ENCODE results near the gene DBN1. TPM values are rescaled to one million over a fixed set of nuclear protein-coding genes. Genes with fewer than 3 reads are reported as not detected.

Gene DBN1
- total RNA-seq, 6 experiments from 2014 or later = 346 to 394 (median 358) TPM

DNA sequence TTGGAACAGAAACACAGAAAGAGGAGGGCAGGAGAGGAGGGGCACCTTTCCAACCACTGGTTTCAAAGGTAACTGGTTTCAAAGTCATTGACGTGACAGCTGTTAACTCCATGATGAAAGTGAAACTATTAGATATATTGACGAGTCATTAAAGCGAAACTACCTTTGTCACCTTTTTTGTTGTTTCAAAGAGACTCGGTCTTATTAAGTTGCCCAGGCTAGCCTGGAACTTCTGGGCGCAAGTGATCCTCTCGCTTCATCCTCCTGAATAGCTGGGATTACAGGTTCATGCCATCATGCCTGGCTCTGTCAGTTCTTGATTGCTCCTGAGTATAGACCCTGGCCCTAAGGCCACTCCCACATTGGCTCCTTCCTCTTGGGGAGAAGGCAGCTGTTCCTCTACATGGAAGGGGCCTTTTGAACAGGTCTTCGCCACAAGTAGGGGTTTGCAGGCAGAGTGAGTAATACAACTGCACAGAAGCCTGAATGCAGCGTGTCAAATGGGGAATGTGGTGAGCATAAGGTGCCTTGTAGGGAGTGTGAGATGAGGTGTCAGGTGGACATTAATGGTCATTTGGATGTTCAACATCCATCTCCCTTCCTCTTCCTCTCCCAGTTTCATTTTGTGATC lies 60.7 kb downstream of the DBN1 start:
- Mint-ChIP-seq H3K4me3 (no peak overlapping the region), H3K9me3 (no peaks in the 10 kb centered on the region), H3K4me1 (ENCODE audit: low read depth) (0 out of 2 replicates have a peak, but pooled peaks cover 7% of the 10 kb centered on the region), H3K27me3 (ENCODE audit: insufficient read depth) (peaks cover 18% of the 10 kb centered on the region), H3K36me3 (ENCODE audit: low read depth) (no peaks in the 10 kb centered on the region), H3K27ac (no peak overlapping the region)
- TF ChIP-seq, protein P1, sequence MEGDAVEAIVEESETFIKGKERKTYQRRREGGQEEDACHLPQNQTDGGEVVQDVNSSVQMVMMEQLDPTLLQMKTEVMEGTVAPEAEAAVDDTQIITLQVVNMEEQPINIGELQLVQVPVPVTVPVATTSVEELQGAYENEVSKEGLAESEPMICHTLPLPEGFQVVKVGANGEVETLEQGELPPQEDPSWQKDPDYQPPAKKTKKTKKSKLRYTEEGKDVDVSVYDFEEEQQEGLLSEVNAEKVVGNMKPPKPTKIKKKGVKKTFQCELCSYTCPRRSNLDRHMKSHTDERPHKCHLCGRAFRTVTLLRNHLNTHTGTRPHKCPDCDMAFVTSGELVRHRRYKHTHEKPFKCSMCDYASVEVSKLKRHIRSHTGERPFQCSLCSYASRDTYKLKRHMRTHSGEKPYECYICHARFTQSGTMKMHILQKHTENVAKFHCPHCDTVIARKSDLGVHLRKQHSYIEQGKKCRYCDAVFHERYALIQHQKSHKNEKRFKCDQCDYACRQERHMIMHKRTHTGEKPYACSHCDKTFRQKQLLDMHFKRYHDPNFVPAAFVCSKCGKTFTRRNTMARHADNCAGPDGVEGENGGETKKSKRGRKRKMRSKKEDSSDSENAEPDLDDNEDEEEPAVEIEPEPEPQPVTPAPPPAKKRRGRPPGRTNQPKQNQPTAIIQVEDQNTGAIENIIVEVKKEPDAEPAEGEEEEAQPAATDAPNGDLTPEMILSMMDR (IDR thresholded peaks at IDR 0.05) = no peak
- DNase-seq = no peak

DNA sequence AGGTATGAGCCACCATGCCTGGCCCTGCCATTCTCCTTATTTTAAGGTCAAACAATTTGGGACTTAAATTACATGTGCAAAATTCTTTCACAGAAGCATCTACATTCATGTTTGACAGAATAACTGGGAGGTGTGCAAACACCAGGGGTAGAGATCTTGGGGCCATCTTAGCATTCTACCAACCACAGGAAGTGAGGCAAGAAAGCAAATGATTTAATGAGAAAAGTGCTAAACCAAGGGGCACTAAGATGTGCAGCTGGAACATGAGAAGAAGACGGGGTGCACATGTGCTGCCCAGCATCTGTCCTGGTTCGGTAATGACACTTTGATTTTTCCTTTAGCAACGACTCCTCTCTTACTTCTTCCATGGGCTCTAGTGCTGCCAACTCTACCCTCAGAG lies 62.9 kb downstream of the DBN1 start:
- H3K9me3 Mint-ChIP-seq = no peaks in the 10 kb centered on the region
- peaks cover 22% of the 10 kb centered on the region for H3K27me3 Mint-ChIP-seq (ENCODE audit: insufficient read depth)
- TF ChIP-seq, protein P1 (IDR thresholded peaks at IDR 0.05) = no peak
- H3K4me1 Mint-ChIP-seq (ENCODE audit: low read depth) = 0 out of 2 replicates have a peak, but pooled peaks cover 7% of the 10 kb centered on the region
- no peaks in the 10 kb centered on the region for H3K36me3 Mint-ChIP-seq (ENCODE audit: low read depth)
- no peak overlapping the region for H3K27ac Mint-ChIP-seq
- no peak for DNase-seq
- no peak overlapping the region for H3K4me3 Mint-ChIP-seq

DNA sequence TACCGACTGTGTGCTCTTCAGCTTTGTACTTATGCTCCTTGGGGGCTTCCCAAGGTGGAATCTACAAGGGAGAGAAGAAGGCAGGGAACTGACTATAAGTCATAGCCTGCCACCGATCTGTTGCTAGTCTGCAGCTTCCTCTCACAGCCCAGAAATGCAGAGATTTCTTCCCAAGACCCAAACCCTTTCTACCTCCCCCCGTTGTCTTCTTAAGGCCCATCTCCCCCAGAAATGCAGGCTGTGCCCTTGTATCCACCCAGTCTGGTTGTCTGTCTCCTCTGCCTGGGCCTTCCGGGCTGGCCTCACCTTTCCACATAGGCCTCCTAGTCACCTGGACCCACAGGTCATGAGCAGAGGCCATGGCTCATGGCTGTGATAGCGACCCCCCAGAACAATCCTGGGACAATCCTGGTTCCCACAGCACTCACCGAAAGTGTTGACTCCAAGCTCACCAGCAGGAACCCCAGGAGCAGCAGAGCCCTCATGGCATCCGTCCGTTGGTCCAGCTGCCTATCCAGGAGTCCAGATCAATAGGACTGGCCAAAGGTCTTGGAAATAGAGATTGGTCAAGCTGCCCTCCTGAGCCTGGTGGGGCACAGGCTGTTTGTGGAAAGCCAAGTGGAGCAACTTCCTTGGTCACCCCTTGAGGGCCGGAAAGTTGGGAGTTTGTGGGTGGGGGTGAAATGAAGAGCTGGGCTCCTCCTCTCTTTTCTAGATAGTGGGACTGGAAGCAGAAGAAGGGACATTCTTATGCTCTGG lies 64.2 kb downstream of the DBN1 start, which contains the start of gene F12:
Gene F12, minus strand, starts transcription at position 522 of the 759 bp plus-strand sequence. Its CDS starts 37 bp downstream, at position 485.
- Mint-ChIP-seq H3K4me3 (no peak within 1 kb of the TSS), H3K27me3 (ENCODE audit: insufficient read depth) (peaks cover 21% of the 10 kb centered on the region; the same call in 1 of the 2 replicates), H3K36me3 (ENCODE audit: low read depth) (no peaks in the 10 kb centered on the region), H3K9me3 (no peaks in the 10 kb centered on the region), H3K27ac (no peak within 1 kb of the TSS), H3K4me1 (ENCODE audit: low read depth) (0 out of 2 replicates have a peak, but pooled peaks cover 7% of the 10 kb centered on the region)
- no peak for DNase-seq
- TF ChIP-seq, protein P1 (IDR thresholded peaks at IDR 0.05) = no peak

Other genes starting within 250 kb of the DBN1 start
- gene RAB24, start 169.9 kb downstream of the DBN1 start, total RNA-seq (2021; fragmentation: NEBNext Ultra II Directional; extraction: Animal tissue kit (Norgen Biotek cat#: 25700)) = 10 to 100 TPM; 23.3 to 31.4 (median 26.4) TPM
- gene PRELID1, start 169.8 kb downstream of the DBN1 start, total RNA-seq (2021; fragmentation: NEBNext Ultra II Directional; extraction: Animal tissue kit (Norgen Biotek cat#: 25700)) = 100 to 1,000 TPM; 182 to 225 (median 217) TPM
- 10 to 100 TPM in 5 of 6 experiments, 1 to 10 TPM in 1; 7.7 to 17.0 (median 15.3) TPM for gene MXD3, start 161.7 kb downstream of the DBN1 start, total RNA-seq (2021; fragmentation: NEBNext Ultra II Directional; extraction: Animal tissue kit (Norgen Biotek cat#: 25700))
- gene LMAN2, start 122.0 kb downstream of the DBN1 start, total RNA-seq (2021; fragmentation: NEBNext Ultra II Directional; extraction: Animal tissue kit (Norgen Biotek cat#: 25700)) = 100 to 1,000 TPM; 153 to 169 (median 164) TPM
- gene RGS14, start 115.7 kb downstream of the DBN1 start, total RNA-seq (2021; fragmentation: NEBNext Ultra II Directional; extraction: Animal tissue kit (Norgen Biotek cat#: 25700)) = 1 to 10 TPM; 1.0 to 2.2 (median 1.2) TPM
- not detected for gene SLC34A1, start 89.2 kb downstream of the DBN1 start, total RNA-seq (2021; fragmentation: NEBNext Ultra II Directional; extraction: Animal tissue kit (Norgen Biotek cat#: 25700))
- not detected for gene PFN3, start 73.0 kb downstream of the DBN1 start, total RNA-seq (2021; fragmentation: NEBNext Ultra II Directional; extraction: Animal tissue kit (Norgen Biotek cat#: 25700))
- gene F12, start 64.1 kb downstream of the DBN1 start, total RNA-seq (2021; fragmentation: NEBNext Ultra II Directional; extraction: Animal tissue kit (Norgen Biotek cat#: 25700)) = 1 to 10 TPM in 1 of 6 experiments, under 1 TPM in 5; 0.63 to 1.2 (median 0.87) TPM
- 10 to 100 TPM; 25.8 to 30.7 (median 28.0) TPM for gene GRK6, start 47.0 kb downstream of the DBN1 start, total RNA-seq (2021; fragmentation: NEBNext Ultra II Directional; extraction: Animal tissue kit (Norgen Biotek cat#: 25700))
- 10 to 100 TPM in 4 of 6 experiments, 1 to 10 TPM in 2; 8.9 to 16.9 (median 10.4) TPM for gene PRR7, start 26.8 kb downstream of the DBN1 start, total RNA-seq (2021; fragmentation: NEBNext Ultra II Directional; extraction: Animal tissue kit (Norgen Biotek cat#: 25700))
- gene PDLIM7, start 24.0 kb upstream of the DBN1 start, total RNA-seq (2021; fragmentation: NEBNext Ultra II Directional; extraction: Animal tissue kit (Norgen Biotek cat#: 25700)) = 100 to 1,000 TPM; 339 to 353 (median 343) TPM
- 1 to 10 TPM; 1.1 to 2.6 (median 1.3) TPM for gene DOK3, start 36.2 kb upstream of the DBN1 start, total RNA-seq (2021; fragmentation: NEBNext Ultra II Directional; extraction: Animal tissue kit (Norgen Biotek cat#: 25700))
- gene DDX41, start 43.3 kb upstream of the DBN1 start, total RNA-seq (2021; fragmentation: NEBNext Ultra II Directional; extraction: Animal tissue kit (Norgen Biotek cat#: 25700)) = 100 to 1,000 TPM in 3 of 6 experiments, 10 to 100 TPM in 3; 83.8 to 105 (median 98.5) TPM
- gene FAM193B, start 80.9 kb upstream of the DBN1 start, total RNA-seq (2021; fragmentation: NEBNext Ultra II Directional; extraction: Animal tissue kit (Norgen Biotek cat#: 25700)) = 10 to 100 TPM; 16.1 to 25.6 (median 21.6) TPM
- gene TMED9, start 118.6 kb upstream of the DBN1 start, total RNA-seq (2021; fragmentation: NEBNext Ultra II Directional; extraction: Animal tissue kit (Norgen Biotek cat#: 25700)) = 100 to 1,000 TPM; 350 to 457 (median 354) TPM
- 10 to 100 TPM; 39.5 to 54.0 (median 42.9) TPM for gene B4GALT7, start 126.5 kb upstream of the DBN1 start, total RNA-seq (2021; fragmentation: NEBNext Ultra II Directional; extraction: Animal tissue kit (Norgen Biotek cat#: 25700))

All from HFFc6 (cell line).